ENCODE results near the gene OR4F15. TPM values are rescaled to one million over a fixed set of nuclear protein-coding genes. Genes with fewer than 3 reads are reported as not detected.

OR4F15 gene
- total RNA-seq, 1 donor from 2014 or later, result not detected

DNA sequence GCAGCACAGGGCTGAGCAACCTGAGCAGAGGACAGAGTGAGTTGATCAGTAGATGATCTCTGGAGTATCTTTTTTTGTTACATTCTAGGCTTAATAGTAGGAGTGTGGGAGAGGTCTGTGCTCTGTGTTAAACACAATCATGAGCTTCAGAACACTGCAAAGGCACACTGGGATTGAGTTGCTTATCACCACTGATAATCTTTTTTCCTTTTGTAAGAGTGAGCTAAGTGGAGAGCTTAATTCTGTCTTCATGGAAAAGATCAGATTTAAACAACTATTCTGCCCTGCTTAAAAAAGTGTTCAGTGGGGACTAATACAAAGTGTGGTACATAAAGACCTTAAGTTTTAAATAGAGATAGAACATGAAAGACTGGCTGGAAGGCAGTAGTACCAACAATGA lies 7.6 kb upstream of the OR4F15 start:
- ATAC-seq, result no peak

DNA sequence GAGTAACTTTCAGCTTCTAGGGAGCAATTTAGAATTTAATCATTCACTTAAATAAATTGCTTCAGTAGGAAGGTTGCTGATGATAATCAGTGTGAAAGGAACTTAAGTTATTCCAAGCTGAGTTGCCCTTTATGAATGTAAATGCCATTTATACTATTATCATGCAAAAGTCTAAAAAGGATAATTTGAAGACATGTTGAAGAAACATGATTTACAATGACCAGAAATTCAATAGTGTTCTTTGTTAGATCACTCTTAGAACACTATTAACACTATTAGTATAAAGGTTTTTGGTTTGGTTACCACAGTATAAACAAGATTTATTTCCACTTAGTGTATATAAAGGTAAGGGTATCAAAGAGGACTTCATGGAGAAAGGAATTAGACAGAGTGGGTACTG lies 7.1 kb upstream of the OR4F15 start:
- no peak for ATAC-seq

GRCh38 chr15:101805605-101806345 lies 6.2 kb upstream of the OR4F15 start:
- ATAC-seq, result no peak

GRCh38 chr15:101807345-101807945 lies 4.6 kb upstream of the OR4F15 start:
- no peak for ATAC-seq

DNA sequence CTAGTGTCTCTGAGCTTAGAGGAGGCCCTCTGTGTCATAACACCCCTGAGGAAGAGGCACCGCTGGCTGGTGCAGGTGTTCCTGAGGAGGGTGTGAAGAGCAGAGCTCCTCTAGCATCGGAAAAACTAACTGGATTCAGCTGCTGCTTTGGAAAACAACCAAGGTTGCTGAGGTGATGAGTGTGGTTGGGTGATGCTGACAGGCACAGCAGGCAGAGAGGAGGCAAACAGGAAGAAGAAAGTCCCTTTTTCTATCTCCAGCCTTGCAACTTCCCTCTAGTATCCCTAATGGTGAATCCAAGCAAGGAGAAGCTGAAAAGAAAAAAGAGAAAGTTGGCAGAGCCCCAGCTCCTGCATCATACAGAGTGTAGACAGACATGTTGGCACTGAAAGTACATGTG lies 3.8 kb upstream of the OR4F15 start:
- no peak for ATAC-seq

GRCh38 chr15:101810456-101810855 lies 1.5 kb upstream of the OR4F15 start:
- ATAC-seq, result no peak

DNA sequence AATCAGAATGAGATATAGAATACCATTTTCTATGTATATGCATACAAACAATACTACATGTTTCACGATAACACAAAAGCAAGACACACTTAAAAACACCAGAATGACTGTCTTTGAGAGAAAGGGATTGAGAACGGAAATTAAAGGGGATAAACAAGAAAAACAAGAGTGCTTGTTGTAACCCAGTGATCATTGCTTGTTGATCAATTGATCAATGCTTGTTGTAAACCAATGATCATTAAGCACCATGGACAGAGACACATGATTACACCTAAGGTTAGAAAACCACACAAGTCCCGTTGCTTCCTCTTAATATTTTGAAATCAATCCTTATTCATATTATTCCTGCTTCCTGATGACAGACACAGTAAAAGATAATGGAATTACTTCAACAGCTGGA lies 1.1 kb upstream of the OR4F15 start:
- no peak for ATAC-seq

GRCh38 chr15:101813803-101814534 lies 2.0 kb downstream of the OR4F15 start:
- no peak for ATAC-seq

- no peak for ATAC-seq
These were observed 8.8 kb downstream of the OR4F15 start for GRCh38 chr15:101820781-101821180.

DNA sequence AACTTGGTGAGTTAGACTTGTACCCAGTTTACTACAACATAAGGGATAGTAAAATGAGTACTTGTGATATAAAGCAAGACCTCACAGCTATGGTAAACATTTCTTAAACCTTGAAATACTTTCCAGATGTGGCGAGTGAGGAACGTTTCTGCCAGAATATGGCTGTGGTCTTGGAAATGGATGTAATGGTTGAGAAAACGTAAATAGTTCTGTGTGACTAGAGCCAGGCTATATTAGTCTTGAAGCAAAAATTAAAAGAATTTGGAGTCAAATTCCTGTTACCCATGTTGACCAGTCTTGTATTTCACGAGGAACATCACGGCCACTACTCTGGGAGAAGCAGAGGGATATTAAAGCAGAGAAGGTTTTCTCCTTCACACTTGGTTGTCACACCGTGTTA lies 15.3 kb downstream of the OR4F15 start:
- ATAC-seq, result no peak

DNA sequence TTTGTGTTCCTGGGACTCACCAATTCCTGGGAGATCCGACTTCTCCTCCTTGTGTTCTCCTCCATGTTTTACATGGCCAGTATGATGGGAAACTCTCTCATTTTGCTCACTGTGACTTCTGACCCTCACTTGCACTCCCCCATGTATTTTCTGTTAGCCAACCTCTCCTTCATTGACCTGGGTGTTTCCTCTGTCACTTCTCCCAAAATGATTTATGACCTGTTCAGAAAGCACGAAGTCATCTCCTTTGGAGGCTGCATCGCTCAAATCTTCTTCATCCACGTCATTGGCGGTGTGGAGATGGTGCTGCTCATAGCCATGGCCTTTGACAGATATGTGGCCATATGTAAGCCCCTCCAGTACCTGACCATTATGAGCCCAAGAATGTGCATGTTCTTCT lies 16.8 kb downstream of the OR4F15 start:
- no peak for ATAC-seq

DNA sequence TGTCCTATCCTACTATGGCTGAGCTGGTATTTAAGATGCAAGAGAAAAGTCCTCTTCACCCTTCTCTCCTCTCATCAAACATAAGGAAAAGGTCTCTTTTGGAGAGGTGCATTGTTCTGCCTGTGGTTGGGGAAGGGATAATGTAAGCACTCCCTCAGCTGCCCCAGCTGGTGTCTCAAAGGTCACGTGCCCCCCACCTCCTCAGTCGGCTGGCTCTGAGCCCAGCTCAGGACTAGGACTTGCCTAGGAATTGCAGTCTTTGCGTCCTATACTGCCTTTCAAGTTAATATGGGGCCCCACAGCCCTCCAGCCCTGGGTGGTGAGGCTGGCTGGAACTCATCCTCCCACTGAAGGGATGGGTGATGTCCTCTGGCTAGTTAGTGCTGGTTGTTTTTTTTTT lies 29.7 kb downstream of the OR4F15 start:
- no peak for ATAC-seq

DNA sequence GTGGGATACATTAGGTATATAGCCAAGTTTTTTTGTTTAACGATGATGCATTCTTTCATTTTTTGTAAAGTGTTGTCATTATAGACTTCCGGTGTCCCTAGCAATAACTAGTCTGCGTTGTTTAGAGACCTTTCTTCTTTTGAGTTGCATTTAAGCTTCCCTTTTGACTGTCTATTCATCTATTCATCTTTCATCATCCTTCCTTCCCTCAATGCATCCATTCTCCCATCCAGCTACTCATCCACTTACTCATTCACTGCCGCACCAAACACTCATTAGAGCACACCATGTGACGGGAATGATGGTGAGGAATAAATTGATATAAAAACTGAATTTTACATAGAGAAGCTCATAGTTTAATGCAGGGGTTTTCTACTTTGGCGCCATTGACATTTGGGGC lies 32.9 kb downstream of the OR4F15 start:
- ATAC-seq, result no peak

DNA sequence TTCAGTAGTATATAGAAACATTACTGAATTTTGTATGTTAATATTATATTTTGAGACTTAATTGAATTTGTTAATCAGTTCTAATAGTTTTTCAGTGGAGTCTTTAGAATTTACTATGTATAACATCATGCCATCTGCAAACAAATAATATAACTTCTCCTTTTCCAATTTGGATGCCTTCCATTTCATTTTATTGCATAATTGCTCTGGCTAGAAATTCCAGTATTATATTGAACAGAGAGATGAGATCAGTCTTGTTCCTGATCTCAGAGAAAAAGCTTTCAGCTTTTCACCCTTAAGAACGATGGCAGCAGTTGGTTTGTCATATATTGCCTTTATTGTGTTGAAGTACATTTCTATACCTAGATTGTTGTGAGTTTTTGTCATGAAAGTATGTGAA lies 40.4 kb downstream of the OR4F15 start:
- ATAC-seq, result no peak

Other genes with a start within 250 kb of the OR4F15 start
- 16.8 TPM for gene TM2D3, start 159.8 kb upstream of the OR4F15 start, total RNA-seq
- gene TARS3, start 87.7 kb upstream of the OR4F15 start, total RNA-seq, result 4.3 TPM
- not detected for gene OR4F6, start 8.7 kb upstream of the OR4F15 start, total RNA-seq

Measured in esophagus mucosa (tissue), 1 donor.